Stimulated activated naive CD4-positive, alpha-beta T cell (primary cell): ENCODE results near the gene GAGE10.

Experiments used
- DNase-seq, 6 experiments: peaks; one replicate each; lab custom pipeline; 2025; lab: John Stamatoyannopoulos, UW

The GAGE10 gene

GRCh38 chrX:49303346-49303745, at the start of gene GAGE10:
Gene GAGE10 (plus strand): TSS chrX:49303646. CDS start chrX:49304860, 1,214 bp downstream.
- no peak for DNase-seq

GRCh38 chrX:49254639-49255038, 48.8 kb upstream of the GAGE10 start:
- DNase-seq: no peak

- no peak for DNase-seq
Measured at GRCh38 chrX:49256268-49256995, 47.0 kb upstream of the GAGE10 start.

GRCh38 chrX:49257074-49257790, 46.2 kb upstream of the GAGE10 start:
- no peak for DNase-seq

GRCh38 chrX:49257846-49258748, 45.3 kb upstream of the GAGE10 start:
- peak in 3 of 6 experiments; percentile 6 to 27 (median 19) for DNase-seq

- DNase-seq: no peak
Measured at GRCh38 chrX:49258749-49259124, 44.7 kb upstream of the GAGE10 start.

GRCh38 chrX:49260221-49260985, 43.0 kb upstream of the GAGE10 start:
- DNase-seq: no peak

- no peak for DNase-seq
Measured at GRCh38 chrX:49262603-49263002, 40.8 kb upstream of the GAGE10 start.

- DNase-seq: no peak
Measured at GRCh38 chrX:49263631-49264030, 39.8 kb upstream of the GAGE10 start.

GRCh38 chrX:49264460-49264859, 39.0 kb upstream of the GAGE10 start, which contains the start of gene FOXP3:
Gene FOXP3 (minus strand): TSS chrX:49264710. CDS start chrX:49258505, 6,205 bp downstream.
- no peak for DNase-seq

- no peak for DNase-seq
Measured at GRCh38 chrX:49266523-49267445, 36.7 kb upstream of the GAGE10 start.

GRCh38 chrX:49268702-49269009, 34.8 kb upstream of the GAGE10 start:
- no peak for DNase-seq

GRCh38 chrX:49269010-49269766, 34.3 kb upstream of the GAGE10 start:
- peak; percentile 93 to 98 (median 94) for DNase-seq

- DNase-seq: peak in 4 of 6 experiments; percentile 44 to 83 (median 56)
Measured at GRCh38 chrX:49269767-49270248, 33.6 kb upstream of the GAGE10 start, which contains the start of gene PPP1R3F. Gene PPP1R3F (plus strand): TSS chrX:49269793. CDS start chrX:49269870, 77 bp downstream.

- DNase-seq: peak in 2 of 6 experiments; percentile 9 to 42
Measured at GRCh38 chrX:49270249-49270921, 33.1 kb upstream of the GAGE10 start.

GRCh38 chrX:49271341-49271740, 32.1 kb upstream of the GAGE10 start:
- no peak for DNase-seq

- DNase-seq: peak in 4 of 6 experiments; percentile 3 to 48 (median 24)
Measured at GRCh38 chrX:49272421-49272820, 31.0 kb upstream of the GAGE10 start.

- peak in 5 of 6 experiments; percentile 2 to 57 (median 42) for DNase-seq
Measured at GRCh38 chrX:49273181-49273727, 30.2 kb upstream of the GAGE10 start.
